IMR-90 (cell line): Measurements from ENCODE around the gene HTT-AS. TPM values are rescaled to one million over a fixed set of nuclear protein-coding genes. Genes with fewer than 3 reads are reported as not detected.

ENCODE experiments used
- ATAC-seq: fragments of 200-7000 bp; cut with Tn5 transposase; 2 replicates; pipeline ENCODE4 v1.9.1; 2020; ENCODE audit warnings: low read depth, mild to moderate bottlenecking, moderate library complexity
- BruUV-seq: library from RNA; stranded (reverse); fragments of 400-500 nt; replicated peaks from 2 replicates; lab custom pipeline; 2021; lab: Mats Ljungman, UMichigan
- CTCF ChIA-PET: fragments of 300-600 bp; formaldehyde crosslinking; extraction: SDS; loops from one replicate; lab custom pipeline; 2021; ENCODE audit warnings: antibody characterized with exemption; lab: Yijun Ruan, JAX
- POLR2A ChIA-PET: fragments of 300-600 bp; sonication (Branson Sonifier 250); formaldehyde crosslinking; loops from one replicate; lab custom pipeline; 2022; ENCODE audit warnings: antibody characterized with exemption; ENCODE audit not compliant: unreplicated experiment; lab: Charles Lee
- DNase-seq: peaks from one replicate; pipeline ENCODE4 v3.0.0; 2013
- H2AFZ ChIP-seq: replicated peaks from 2 replicates; pipeline ENCODE3; 2013; ENCODE audit warnings: low read length, mild to moderate bottlenecking; ENCODE audit not compliant: poor library complexity
- H2AK5ac ChIP-seq: 2 replicates; pipeline ENCODE4 v1.6.1; 2013; ENCODE audit warnings: low read depth, low read length, inconsistent platforms
- H2AK9ac ChIP-seq: replicated peaks from 2 replicates; pipeline ENCODE3; 2013; ENCODE audit warnings: mild to moderate bottlenecking, low read depth, low read length, moderate library complexity; ENCODE audit not compliant: poor library complexity
- H2BK120ac ChIP-seq: 2 replicates; pipeline ENCODE4 v1.6.1; 2013; ENCODE audit warnings: low read depth, low read length, inconsistent platforms
- H2BK15ac ChIP-seq: 3 replicates; pipeline ENCODE4 v1.6.1; 2013; ENCODE audit warnings: low read depth, low read length, inconsistent platforms
- H2BK20ac ChIP-seq: 2 replicates; pipeline ENCODE4 v1.6.1; 2013; ENCODE audit warnings: low read depth, mild to moderate bottlenecking, inconsistent platforms, low read length, moderate library complexity
- H2BK5ac ChIP-seq: 2 replicates; pipeline ENCODE4 v1.6.1; 2013; ENCODE audit warnings: mild to moderate bottlenecking, low read depth, low read length, inconsistent platforms; ENCODE audit not compliant: poor library complexity, severe bottlenecking
- H3K14ac ChIP-seq: replicated peaks from 2 replicates; pipeline ENCODE4 v1.6.1; 2013; ENCODE audit warnings: low read depth, low read length, inconsistent platforms
- H3K18ac ChIP-seq: 2 replicates; pipeline ENCODE4 v1.6.1; 2013; ENCODE audit warnings: low read depth, low read length, control low read depth
- H3K23ac ChIP-seq: 2 replicates; pipeline ENCODE4 v1.6.1; 2013; ENCODE audit warnings: low read depth, low read length, inconsistent platforms
- H3K27ac ChIP-seq: 2 replicates; pipeline ENCODE4 v1.5.1; 2013; ENCODE audit warnings: mild to moderate bottlenecking, control low read depth, low read length; ENCODE audit not compliant: insufficient read depth
- H3K27me3 ChIP-seq: 2 replicates; pipeline ENCODE4 v1.6.1; 2013; ENCODE audit warnings: low read length; ENCODE audit not compliant: control insufficient read depth, insufficient read depth
- H3K36me3 ChIP-seq: 2 replicates; pipeline ENCODE4 v1.6.1; 2013; ENCODE audit warnings: low read length, mixed read lengths; ENCODE audit not compliant: control insufficient read depth, insufficient read depth
- H3K4ac ChIP-seq: 2 replicates; pipeline ENCODE4 v1.6.1; 2013; ENCODE audit warnings: low read depth, low read length, inconsistent platforms
- H3K4me1 ChIP-seq: 2 replicates; pipeline ENCODE4 v1.6.1; 2013; ENCODE audit warnings: low read length, mixed read lengths; ENCODE audit not compliant: control insufficient read depth, insufficient read depth
- H3K4me2 ChIP-seq: 2 replicates; pipeline ENCODE4 v1.6.1; 2013; ENCODE audit warnings: low read depth, mild to moderate bottlenecking, control low read depth, low read length, moderate library complexity
- H3K4me3 ChIP-seq: 2 replicates; pipeline ENCODE4 v1.5.1; 2013; ENCODE audit warnings: low read depth, mild to moderate bottlenecking, control low read depth, low read length, moderate library complexity; ENCODE audit not compliant: insufficient read depth
- H3K56ac ChIP-seq: 2 replicates; pipeline ENCODE4 v1.6.1; 2013; ENCODE audit warnings: low read length, inconsistent platforms; ENCODE audit not compliant: insufficient read depth; ENCODE audit errors: extremely low read depth
- H3K79me1 ChIP-seq, 2 experiments: 2 replicates each; pipeline ENCODE4 v1.6.1; 2013; ENCODE audit warnings: low read length in 2 of 2, inconsistent platforms in 1 of 2, low read depth in 1 of 2
- H3K9ac ChIP-seq: 2 replicates; pipeline ENCODE4 v1.6.1; 2013; ENCODE audit warnings: low read depth, low read length, control low read depth
- H3K9me1 ChIP-seq: 2 replicates; pipeline ENCODE4 v1.6.1; 2013; ENCODE audit warnings: low read length, inconsistent platforms; ENCODE audit not compliant: insufficient read depth
- H3K9me3 ChIP-seq: 2 replicates; pipeline ENCODE4 v1.6.1; 2013; ENCODE audit warnings: low read length; ENCODE audit not compliant: control insufficient read depth, insufficient read depth
- H4K20me1 ChIP-seq: 2 replicates; pipeline ENCODE4 v1.6.1; 2013; ENCODE audit warnings: low read length, inconsistent platforms; ENCODE audit not compliant: insufficient read depth
- H4K5ac ChIP-seq: 2 replicates; pipeline ENCODE4 v1.6.1; 2013; ENCODE audit warnings: mild to moderate bottlenecking, low read depth, low read length, control low read depth
- H4K8ac ChIP-seq, 2 experiments: 2 replicates each; pipeline ENCODE4 v1.6.1; 2013; ENCODE audit warnings: low read depth in 2 of 2, low read length in 2 of 2, control low read depth in 1 of 2, inconsistent platforms in 1 of 2
- H4K91ac ChIP-seq: 2 replicates; pipeline ENCODE4 v1.6.1; 2013; ENCODE audit warnings: low read depth, low read length, inconsistent platforms; ENCODE audit not compliant: insufficient read depth
- BHLHE40 ChIP-seq: fragments of 150-350 bp; IDR thresholded peaks from 2 replicates; pipeline ENCODE4 v1.6.1; 2016; ENCODE audit warnings: mild to moderate bottlenecking, low read depth, low read length
- CEBPB ChIP-seq: IDR thresholded peaks from 2 replicates; pipeline ENCODE4 v1.6.1; 2012; ENCODE audit warnings: low read depth, low read length, improper control_type of control experiment
- CHD1 ChIP-seq: IDR thresholded peaks from 2 replicates; pipeline ENCODE4 v1.6.1; 2012; ENCODE audit warnings: low read depth, low read length, improper control_type of control experiment
- CTCF ChIP-seq: conservative IDR thresholded peaks from 2 replicates; pipeline ENCODE4 v1.5.1; 2012; ENCODE audit warnings: mild to moderate bottlenecking, low read depth, low read length, improper control_type of control experiment
- ELK1 ChIP-seq: fragments of 150-350 bp; IDR thresholded peaks from 2 replicates; pipeline ENCODE4 v1.6.1; 2016; ENCODE audit warnings: low read depth, mild to moderate bottlenecking, low read length, moderate library complexity, borderline replicate concordance
- FOS ChIP-seq: fragments of 150-350 bp; IDR thresholded peaks from 2 replicates; pipeline ENCODE4 v1.6.1; 2016; ENCODE audit warnings: low read depth, low read length
- MAFK ChIP-seq: IDR thresholded peaks from 2 replicates; pipeline ENCODE4 v1.6.1; 2012; ENCODE audit warnings: low read depth, low read length, improper control_type of control experiment
- MAZ ChIP-seq: IDR thresholded peaks from 2 replicates; pipeline ENCODE4 v1.6.1; 2012; ENCODE audit warnings: low read depth, mild to moderate bottlenecking, low read length, improper control_type of control experiment, moderate library complexity, borderline replicate concordance
- MXI1 ChIP-seq: IDR thresholded peaks from 2 replicates; pipeline ENCODE4 v1.6.1; 2012; ENCODE audit warnings: low read depth, mild to moderate bottlenecking, low read length, moderate library complexity, borderline replicate concordance
- NFE2L2 ChIP-seq: fragments of 150-350 bp; IDR thresholded peaks from 2 replicates; pipeline ENCODE4 v1.6.1; 2016; ENCODE audit warnings: low read depth, mild to moderate bottlenecking, low read length
- POLR2A ChIP-seq: IDR thresholded peaks from 2 replicates; pipeline ENCODE4 v1.6.1; 2012; ENCODE audit warnings: mild to moderate bottlenecking, low read depth, low read length
- RAD21 ChIP-seq: IDR thresholded peaks from 2 replicates; pipeline ENCODE4 v1.6.1; 2012; ENCODE audit warnings: low read length, improper control_type of control experiment
- RCOR1 ChIP-seq: IDR thresholded peaks from 2 replicates; pipeline ENCODE4 v1.6.1; 2012; ENCODE audit warnings: mild to moderate bottlenecking, low read length, improper control_type of control experiment; ENCODE audit not compliant: insufficient replicate concordance
- RFX5 ChIP-seq: IDR thresholded peaks from 2 replicates; pipeline ENCODE4 v1.8.0; 2012; ENCODE audit warnings: low read depth, mild to moderate bottlenecking, low read length, moderate library complexity
- SMC3 ChIP-seq: fragments of 150-350 bp; IDR thresholded peaks from 2 replicates; pipeline ENCODE4 v1.6.1; 2016; ENCODE audit warnings: low read depth, mild to moderate bottlenecking, antibody characterized with exemption, low read length, moderate library complexity
- USF2 ChIP-seq: fragments of 150-350 bp; IDR thresholded peaks from 2 replicates; pipeline ENCODE4 v1.6.1; 2017; ENCODE audit warnings: mild to moderate bottlenecking, antibody characterized with exemption, low read length, low read depth
- WGBS, 2 experiments: methylation state at CpG; one replicate each; pipeline versions ENCODE4 v1.1.5 to v1.1.7; 2013; ENCODE audit warnings: missing lambda C conversion rate in 2 of 2; ENCODE audit not compliant: insufficient read length in 1 of 2; ENCODE audit errors: extremely low coverage in 2 of 2; 5-methylcytosine and 5-hydroxymethylcytosine counted together
- dilution Hi-C: fragments of 300-500 bp; cut with HindIII; formaldehyde crosslinking; loops from one replicate; pipeline ENCODE4 v1.14.3; 2018; ENCODE audit warnings: low sequenced_read_pairs; ENCODE audit not compliant: unreplicated experiment
- in situ Hi-C: fragments of 300-500 bp; cut with MboI; formaldehyde crosslinking; loops from 3 replicates; pipeline ENCODE4 v1.14.3; 2019; ENCODE audit warnings: low sequenced_read_pairs, inconsistent platforms, mixed read lengths
- intact Hi-C: fragments of 100-400 bp; cut with micrococcal nuclease; formaldehyde crosslinking; loops from 2 replicates; pipeline ENCODE4 v1.10.0; 2022
- polyA plus RNA-seq, 3 experiments: library from polyadenylated mRNA; depleted of rRNA; stranded (reverse); fragments of >200 nt; gene quantifications; 2 replicates each; pipeline ENCODE4 v1.2.3, GENCODE V29; 2012; ENCODE audit warnings: low replicate concordance in 1 of 3
- total RNA-seq: library from RNA; depleted of rRNA; stranded (reverse); fragments of >200 nt; gene quantifications from 2 replicates; pipeline ENCODE4 v1.2.3, GENCODE V29; 2012

Gene HTT-AS
- total and polyA plus RNA-seq, 2 of the 4 experiments (the other 2 are of a cell fraction), result not detected

- Histone ChIP-seq H2AFZ (no peak overlapping the region), H2BK5ac (no peak overlapping the region), H3K27ac (no peak overlapping the region), H4K5ac (no peak overlapping the region), H2BK20ac (no peak overlapping the region), H4K20me1 (peaks cover 3% of the 10 kb centered on the region; the same call in 1 of the 2 replicates), H3K56ac (no peak overlapping the region), H3K36me3 (peaks cover 28% of the 10 kb centered on the region), H3K4ac (no peak overlapping the region), H3K9ac (no peak overlapping the region), H4K8ac (no peak overlapping the region), H3K4me2 (no peak overlapping the region), H3K79me1 (peaks cover 15 to 62% of the 10 kb centered on the region in 2 experiments), H3K4me3 (no peak overlapping the region), H2BK120ac (no peak overlapping the region), H2AK9ac (no peak overlapping the region), H3K23ac (no peak overlapping the region), H3K4me1 (peaks cover 12% of the 10 kb centered on the region), H4K91ac (no peak overlapping the region), H2BK15ac (no peak overlapping the region), H3K27me3 (no peaks in the 10 kb centered on the region), H3K9me3 (no peaks in the 10 kb centered on the region), H3K18ac (no peak overlapping the region), H3K9me1 (peaks cover 11% of the 10 kb centered on the region), H2AK5ac (no peak overlapping the region), H3K14ac (no peak overlapping the region)
- WGBS, 2 experiments, result no CpG with 5 or more reads among the region's 6 CpGs
- dilution Hi-C loops, result no loop called here
- BruUV-seq, result no TSS peak
- DNase-seq (peak; percentile 48), ATAC-seq (peak; percentile 18; the same call in 1 of the 2 replicates)
- in situ Hi-C loops, result no loop called here
- intact Hi-C loops, result no loop called here
- ChIA-PET CTCF (interaction anchor here (0.7 kb wide), 1 partner anchor 290 kb away, joined by 3 read pairs; no protein-coding TSS in a partner anchor), POLR2A (no interaction called here)
- TF ChIP-seq CHD1, result no peak
- no peak for TF ChIP-seq NFE2L2
- no peak for TF ChIP-seq POLR2A
- TF ChIP-seq MXI1, result no peak
- no peak for TF ChIP-seq USF2
- no peak for TF ChIP-seq BHLHE40
- TF ChIP-seq MAFK, result no peak
- no peak for TF ChIP-seq RCOR1
- no peak for TF ChIP-seq SMC3
- no peak for TF ChIP-seq MAZ
- TF ChIP-seq CEBPB, result no peak
- TF ChIP-seq ELK1, result no peak
- TF ChIP-seq RAD21, result no peak
- TF ChIP-seq FOS, result no peak
- no peak for TF ChIP-seq CTCF
- no peak for TF ChIP-seq RFX5
Observed at GRCh38 chr4:3114377-3114776, 40.0 kb upstream of the HTT-AS start.
